Panc1 (cell line): Measurements from ENCODE around the gene IRF8. TPM values are rescaled to one million over a fixed set of nuclear protein-coding genes. Genes with fewer than 3 reads are reported as not detected.

Source experiments
- ATAC-seq: fragments of 200-7000 bp; cut with Tn5 transposase; 2 replicates; pipeline ENCODE4 v1.9.1; 2020; ENCODE audit warnings: mild to moderate bottlenecking, moderate library complexity
- BruUV-seq: library from RNA; stranded (reverse); fragments of 400-500 nt; replicated peaks from 2 replicates; lab custom pipeline; 2021; lab: Mats Ljungman, UMichigan
- CTCF ChIA-PET: fragments of 300-600 bp; sonication (Branson Sonifier 250); formaldehyde crosslinking; loops from one replicate; lab custom pipeline; 2022; ENCODE audit warnings: antibody characterized with exemption; lab: Charles Lee
- POLR2A ChIA-PET: fragments of 300-600 bp; sonication (Branson Sonifier 250); formaldehyde crosslinking; loops from one replicate; lab custom pipeline; 2022; ENCODE audit warnings: antibody characterized with exemption; lab: Charles Lee
- DNase-seq: peaks from one replicate; pipeline ENCODE4 v3.0.0-alpha.2; 2010; ENCODE audit warnings: low read depth, low spot score
- H3K27ac ChIP-seq: 2 replicates; pipeline ENCODE4 v1.5.1; 2011; ENCODE audit warnings: mild to moderate bottlenecking, low read length, inconsistent platforms
- H3K27me3 ChIP-seq: fragments of 200-500 bp; sonication (Bioruptor generic); 2 replicates; pipeline ENCODE4 v1.6.0; 2014; ENCODE audit warnings: low read length, inconsistent platforms; ENCODE audit not compliant: control insufficient read depth, insufficient read depth
- H3K36me3 ChIP-seq: fragments of 200-500 bp; sonication (Bioruptor generic); 2 replicates; pipeline ENCODE4 v1.5.1; 2014; ENCODE audit warnings: inconsistent platforms, mild to moderate bottlenecking, low read length, moderate library complexity; ENCODE audit not compliant: control insufficient read depth, insufficient read depth
- H3K4me1 ChIP-seq: 2 replicates; pipeline ENCODE4 v1.5.1; 2011; ENCODE audit warnings: inconsistent platforms, mild to moderate bottlenecking, low read length, moderate library complexity; ENCODE audit not compliant: control insufficient read depth, insufficient read depth
- H3K4me3 ChIP-seq, 2 experiments: 2 replicates each; pipeline ENCODE4 v1.5.1; 2011 to 2012; ENCODE audit warnings: low read depth in 2 of 2, low read length in 2 of 2, mild to moderate bottlenecking in 2 of 2, inconsistent platforms in 1 of 2, moderate library complexity in 1 of 2
- H3K9me3 ChIP-seq: fragments of 200-500 bp; sonication (Bioruptor generic); 2 replicates; pipeline ENCODE4 v1.5.1; 2014; ENCODE audit warnings: low read depth, mild to moderate bottlenecking, inconsistent platforms, low read length, moderate library complexity; ENCODE audit not compliant: control insufficient read depth, insufficient read depth
- CTCF ChIP-seq: fragments of 450-650 bp; IDR thresholded peaks from 2 replicates; pipeline ENCODE4 v1.5.1; 2017; ENCODE audit warnings: mild to moderate bottlenecking
- POLR2AphosphoS5 ChIP-seq: IDR thresholded peaks from 2 replicates; pipeline ENCODE4 v1.6.1; 2012; ENCODE audit warnings: mild to moderate bottlenecking, low read depth, low read length, moderate library complexity
- REST ChIP-seq, 2 experiments: IDR thresholded peaks; 2 replicates each; pipeline ENCODE4 v1.6.1; 2011 to 2012; ENCODE audit warnings: low read depth in 2 of 2, control low read depth in 1 of 2, low read length in 1 of 2, mild to moderate bottlenecking in 1 of 2, moderate library complexity in 1 of 2; ENCODE audit not compliant: insufficient read depth in 1 of 2
- SIN3A ChIP-seq: IDR thresholded peaks from 2 replicates; pipeline ENCODE4 v1.6.1; 2012; ENCODE audit warnings: low read depth, mild to moderate bottlenecking, low read length, moderate library complexity, borderline replicate concordance; ENCODE audit not compliant: insufficient read depth
- TCF7L2 ChIP-seq: IDR thresholded peaks from 2 replicates; pipeline ENCODE4 v1.6.1; 2011; ENCODE audit warnings: mild to moderate bottlenecking, low read depth, low read length, inconsistent platforms
- in situ Hi-C: cut with HindIII; loops from 2 replicates; pipeline ENCODE4 v1.10.0; 2016; ENCODE audit warnings: low sequenced_read_pairs, low pct_unique_long_range_greater_than_20kb
- intact Hi-C: fragments of 100-400 bp; cut with micrococcal nuclease; formaldehyde crosslinking; loops from one replicate; pipeline ENCODE4 v1.10.0; 2022; ENCODE audit not compliant: unreplicated experiment
- total RNA-seq: library from RNA; stranded (reverse); gene quantifications from one replicate; pipeline ENCODE4 v1.2.1, GENCODE V29; 2021; ENCODE audit not compliant: unreplicated experiment

IRF8 gene
- total RNA-seq, 1 experiment from 2014 or later: 0.62 TPM

GRCh38 chr16:85935391-85935973, 36.5 kb downstream of the IRF8 start:
- H3K27ac ChIP-seq: no peak overlapping the region
- ATAC-seq (no peak), DNase-seq (no peak)
- H3K9me3 ChIP-seq: no peaks in the 10 kb centered on the region
- H3K4me3 ChIP-seq: no peak overlapping the region
- CTCF ChIA-PET: no interaction called here
- POLR2A ChIA-PET: no interaction called here
- TF ChIP-seq SIN3A (no peak), POLR2AphosphoS5 (no peak), REST (IDR thresholded peaks at IDR 0.05; ENCODE audit: insufficient read depth in 1 of 2, low read depth in 2 of 2, low read length in 1 of 2) (no peak), TCF7L2 (no peak), CTCF (no peak)
- in situ Hi-C loops: no loop called here
- H3K36me3 ChIP-seq: no peaks in the 10 kb centered on the region
- BruUV-seq: no TSS peak
- H3K27me3 ChIP-seq: peaks cover 2% of the 10 kb centered on the region; the same call in 1 of the 2 replicates
- intact Hi-C loops: no loop called here
- no peaks in the 10 kb centered on the region for H3K4me1 ChIP-seq

GRCh38 chr16:85935974-85936760, 37.2 kb downstream of the IRF8 start:
- ChIA-PET POLR2A (no interaction called here), CTCF (no interaction called here)
- Histone ChIP-seq H3K36me3 (no peaks in the 10 kb centered on the region), H3K27me3 (peaks cover 2% of the 10 kb centered on the region; the same call in 1 of the 2 replicates), H3K9me3 (no peaks in the 10 kb centered on the region), H3K27ac (no peak overlapping the region), H3K4me1 (no peaks in the 10 kb centered on the region), H3K4me3 (no peak overlapping the region)
- TF ChIP-seq POLR2AphosphoS5: no peak
- no peak for TF ChIP-seq SIN3A
- no peak for TF ChIP-seq CTCF
- no peak for TF ChIP-seq REST (IDR thresholded peaks at IDR 0.05; ENCODE audit: insufficient read depth in 1 of 2, low read depth in 2 of 2, low read length in 1 of 2)
- TF ChIP-seq TCF7L2: no peak
- no peak for ATAC-seq
- intact Hi-C loops: no loop called here
- BruUV-seq: no TSS peak
- in situ Hi-C loops: no loop called here
- no peak for DNase-seq
